Esophagus mucosa (tissue), 1 donor: ENCODE measurements around the gene SLC10A6. TPM values are rescaled to one million over a fixed set of nuclear protein-coding genes. Genes with fewer than 3 reads are reported as not detected.

Experiments
- ATAC-seq: fragments of 200-7000 bp; cut with Tn5 transposase; one replicate; pipeline ENCODE4 v1.9.1; 2020
- total RNA-seq: library from RNA; stranded (reverse); gene quantifications from one replicate; pipeline ENCODE4 v1.2.4, GENCODE V29; 2023
- donor health status: DM: yes; HTN: yes; CAD: no.

The SLC10A6 gene
- total RNA-seq, 1 donor from 2014 or later, result 21.2 TPM

GRCh38 chr4:86775061-86775460 is 74.1 kb downstream of the SLC10A6 start:
- no peak for ATAC-seq

Other genes with a start within 250 kb of the SLC10A6 start
- 2.4 TPM for gene C4orf36, start 43.0 kb upstream of the SLC10A6 start, total RNA-seq
- 39.8 TPM for gene AFF1, start 85.6 kb upstream of the SLC10A6 start, total RNA-seq